Activated CD4-positive, alpha-beta T cell treated with anti-CD3 and anti-CD28 coated beads, Interleukin-2, amount 50 U/mL, for 16 hours (primary cell): ENCODE results near the gene COL9A3.

Experiments
- DNase-seq: peaks from one replicate; pipeline ENCODE4 v3.0.0-alpha.2; 2020

The COL9A3 gene

DNA sequence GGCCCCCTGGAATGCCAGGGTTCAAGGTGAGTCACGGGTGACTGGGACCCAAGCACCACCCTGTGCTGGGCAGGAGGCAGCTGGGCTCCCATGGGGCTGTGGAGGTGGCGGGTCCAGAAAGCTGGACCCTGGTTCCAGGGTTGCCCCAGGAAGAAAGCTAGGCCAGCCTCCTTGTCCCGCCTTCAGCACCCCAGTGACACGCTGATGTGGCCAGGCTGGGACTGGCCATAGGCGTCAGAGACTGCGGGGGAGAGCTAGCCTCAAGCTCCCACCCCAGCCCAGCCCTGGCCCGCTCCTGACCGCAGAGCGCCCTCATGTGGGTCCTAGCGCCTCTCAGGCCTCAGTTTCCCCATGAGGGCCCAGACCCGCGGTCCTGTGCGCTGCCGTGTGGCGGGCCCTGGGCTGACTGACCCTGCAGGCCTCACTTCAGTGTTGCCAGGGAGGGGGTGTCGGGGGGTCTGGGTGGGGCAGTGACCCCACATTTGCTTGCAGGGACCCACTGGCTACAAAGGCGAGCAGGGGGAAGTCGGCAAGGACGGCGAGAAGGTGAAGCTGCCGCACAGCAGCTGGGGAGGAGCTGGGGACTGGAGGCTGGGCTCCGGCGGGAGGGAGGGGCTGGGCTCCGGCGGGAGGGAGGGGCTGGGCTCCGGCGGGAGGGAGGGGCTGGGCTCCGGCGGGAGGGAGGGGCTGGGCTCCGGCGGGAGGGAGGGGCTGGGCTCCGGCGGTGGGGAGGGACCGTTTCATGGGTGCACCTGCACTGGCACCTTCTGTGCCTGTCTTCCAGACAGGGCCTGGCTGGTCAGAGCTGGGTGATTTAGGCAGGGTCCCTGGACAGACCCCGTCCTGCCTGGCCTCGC lies 7.9 kb downstream of the COL9A3 start:
- peak; percentile 52 for DNase-seq

DNA sequence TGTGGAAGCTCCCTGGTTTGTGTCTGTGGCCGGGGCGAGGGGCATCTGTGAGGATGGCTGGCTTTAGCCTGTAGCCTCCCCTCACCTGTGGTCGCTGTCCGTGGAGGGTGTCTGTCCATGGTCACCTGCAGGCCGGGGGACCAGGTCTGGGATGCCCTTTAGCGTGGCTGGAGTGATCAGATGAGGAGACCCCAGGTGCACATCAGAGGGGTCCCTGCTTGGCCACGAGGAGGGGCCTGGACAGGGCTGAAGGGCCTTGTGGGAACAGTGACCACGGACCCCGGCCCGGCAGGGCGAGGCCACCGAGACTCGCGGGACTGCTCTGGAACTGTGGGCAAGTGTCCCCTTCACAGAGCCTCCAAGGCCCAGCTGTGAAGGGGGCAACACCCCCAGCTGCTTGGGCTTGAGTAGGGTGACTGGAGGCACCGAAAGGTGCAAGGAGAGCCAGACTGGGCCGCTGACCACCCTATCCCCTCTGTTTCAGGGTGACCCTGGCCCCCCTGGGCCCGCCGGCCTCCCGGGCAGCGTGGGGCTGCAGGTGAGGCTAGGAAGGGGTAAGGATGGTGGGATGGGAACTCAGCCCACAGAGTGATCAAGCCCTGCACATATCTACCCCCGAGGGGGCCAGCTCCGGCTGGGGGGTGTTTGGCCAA lies 8.6 kb downstream of the COL9A3 start:
- DNase-seq, result no peak

DNA sequence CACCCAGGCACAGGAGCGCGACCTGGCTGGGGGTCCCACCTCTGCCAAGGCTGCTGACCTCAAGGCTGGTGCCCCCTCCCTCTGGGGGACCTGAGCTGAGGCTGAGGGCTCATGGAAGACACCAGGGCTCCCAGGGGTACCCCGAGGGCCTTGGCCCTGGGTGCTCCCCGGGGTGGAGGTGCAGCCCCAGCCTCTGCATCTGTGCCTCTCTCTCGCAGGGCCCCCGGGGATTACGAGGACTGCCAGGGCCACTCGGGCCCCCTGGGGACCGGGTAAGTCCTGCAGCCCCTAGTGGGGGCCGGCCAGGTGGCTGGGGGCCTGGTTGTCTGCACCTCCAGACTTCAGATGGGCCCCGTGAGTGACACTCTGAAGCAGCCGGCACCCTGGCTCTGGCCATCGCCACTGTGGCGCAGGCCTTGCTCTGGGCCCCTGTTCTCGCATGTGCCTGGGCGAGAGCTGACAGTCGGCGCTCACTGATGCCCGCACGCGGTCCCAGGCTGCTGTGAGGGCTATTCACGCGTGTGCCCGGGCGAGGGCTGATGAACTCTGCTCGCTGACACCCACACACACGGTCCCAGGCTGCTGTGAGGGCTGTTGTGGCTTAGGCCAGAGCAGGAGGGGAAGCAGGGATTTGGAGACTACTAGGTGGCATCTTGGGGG lies 9.3 kb downstream of the COL9A3 start:
- no peak for DNase-seq

DNA sequence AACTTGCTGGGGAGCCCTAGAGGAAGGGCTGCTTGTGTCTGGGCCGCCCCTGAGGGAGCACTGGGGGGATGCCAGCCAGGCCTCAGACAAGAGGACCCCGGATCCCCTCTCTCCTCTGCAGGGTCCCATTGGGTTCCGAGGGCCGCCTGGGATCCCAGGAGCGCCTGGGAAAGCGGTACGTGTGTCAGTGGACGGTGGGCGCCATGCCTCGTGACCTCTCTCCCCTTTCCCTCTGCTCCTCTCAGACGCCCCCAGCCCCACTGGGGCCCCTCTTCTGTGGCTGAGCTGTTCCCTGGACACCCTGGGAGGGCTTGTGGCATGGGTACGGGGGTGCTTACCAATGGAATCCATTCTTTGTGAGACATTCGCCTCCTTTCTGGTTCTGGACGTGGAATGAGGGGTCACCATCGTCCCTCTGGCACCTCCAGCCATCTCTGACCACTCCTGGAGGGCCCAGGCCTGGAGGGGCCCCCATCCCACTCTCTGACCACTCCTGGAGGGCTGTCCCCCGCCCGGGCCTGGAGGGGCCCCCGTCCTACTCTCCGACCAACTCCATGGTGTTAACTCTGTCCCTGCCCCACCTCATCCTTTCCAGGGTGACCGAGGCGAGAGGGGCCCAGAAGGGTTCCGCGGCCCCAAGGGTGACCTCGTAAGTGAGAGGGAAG lies 9.9 kb downstream of the COL9A3 start:
- DNase-seq, result no peak

DNA sequence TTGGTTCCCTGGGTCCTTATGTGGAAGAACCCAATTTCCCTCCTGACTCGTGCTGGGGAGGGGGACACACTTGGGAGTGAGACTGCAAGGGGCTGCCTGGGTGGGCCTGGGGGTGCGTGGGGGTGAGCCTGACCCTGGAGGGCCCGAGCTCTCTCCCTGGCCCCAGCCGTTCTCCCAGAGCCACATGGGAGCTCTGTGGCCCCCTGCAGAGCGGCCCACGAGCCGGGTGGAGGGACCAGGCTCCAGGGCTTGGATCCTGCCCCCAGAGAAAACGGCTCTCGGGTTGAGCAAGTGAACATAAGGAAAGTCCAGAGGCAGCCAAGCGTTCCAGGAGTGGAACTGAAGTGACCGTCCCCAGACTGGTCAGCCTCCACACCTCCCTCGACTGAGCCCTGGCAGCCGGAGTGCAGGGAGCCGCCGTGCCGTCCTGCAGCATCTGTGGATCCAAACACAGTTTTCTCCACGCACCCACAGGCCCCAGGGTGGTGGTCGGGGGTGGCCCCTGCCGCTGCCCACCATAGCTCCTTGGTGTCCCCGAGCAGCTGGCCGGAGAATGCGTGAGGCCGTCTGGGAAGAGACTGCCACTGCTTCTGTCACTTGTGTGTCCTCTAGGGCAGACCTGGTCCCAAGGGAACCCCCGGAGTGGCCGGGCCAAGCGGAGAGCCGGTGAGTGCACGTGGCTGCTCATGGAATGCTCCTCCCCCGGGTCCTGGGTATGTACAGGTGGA lies 10.6 kb downstream of the COL9A3 start:
- DNase-seq, result no peak

DNA sequence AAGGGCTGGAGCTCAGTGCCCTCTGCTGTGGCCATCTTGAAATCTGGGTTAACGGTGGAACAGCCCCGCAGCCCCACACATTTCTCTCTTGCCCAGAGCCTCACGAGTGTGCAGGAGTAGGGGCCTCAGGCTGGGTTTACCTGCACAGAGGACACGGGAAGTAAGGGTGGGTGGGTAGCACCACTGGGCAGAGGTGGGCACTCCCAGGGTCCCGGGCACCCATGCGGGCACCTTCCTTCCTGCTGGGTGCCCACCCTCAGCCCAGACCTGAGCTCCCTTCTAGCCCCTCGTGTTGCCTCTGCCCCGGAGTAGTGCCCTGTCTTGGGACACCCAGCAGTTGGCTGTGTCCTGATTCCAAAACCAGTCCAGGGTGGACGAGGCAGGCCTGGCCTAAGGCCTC lies 11.2 kb downstream of the COL9A3 start:
- DNase-seq, result no peak

DNA sequence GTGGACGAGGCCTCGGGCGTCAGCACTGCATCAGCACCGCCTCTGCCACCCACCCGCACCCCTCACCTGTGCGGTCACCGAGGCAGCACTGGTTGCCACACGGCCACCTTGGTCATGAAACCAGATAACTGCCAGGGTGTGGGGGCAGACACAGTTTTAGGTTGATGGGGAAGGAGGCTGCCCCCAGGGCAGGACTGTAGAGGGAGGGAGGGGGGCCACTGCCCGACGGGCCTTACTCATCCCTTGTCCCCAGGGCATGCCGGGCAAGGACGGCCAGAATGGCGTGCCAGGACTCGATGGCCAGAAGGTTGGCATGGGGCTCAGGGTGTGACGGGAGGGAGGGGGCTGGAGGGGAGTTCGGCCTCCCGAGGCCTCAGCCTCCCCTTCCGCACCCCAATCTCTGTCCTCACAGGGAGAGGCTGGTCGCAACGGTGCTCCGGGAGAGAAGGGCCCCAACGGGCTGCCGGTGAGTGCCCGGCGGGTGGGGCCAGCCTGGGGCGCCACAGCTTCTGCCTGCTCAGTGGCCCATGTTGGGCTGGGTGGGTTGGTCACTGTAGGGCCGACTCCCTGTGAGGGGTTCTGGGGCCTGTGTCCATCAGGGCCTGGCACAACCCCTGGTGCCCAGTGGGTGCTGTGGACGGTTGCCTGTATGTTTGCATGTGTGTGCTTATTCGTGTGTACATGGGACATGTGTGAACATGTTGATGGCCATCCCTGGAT lies 11.8 kb downstream of the COL9A3 start:
- no peak for DNase-seq

DNA sequence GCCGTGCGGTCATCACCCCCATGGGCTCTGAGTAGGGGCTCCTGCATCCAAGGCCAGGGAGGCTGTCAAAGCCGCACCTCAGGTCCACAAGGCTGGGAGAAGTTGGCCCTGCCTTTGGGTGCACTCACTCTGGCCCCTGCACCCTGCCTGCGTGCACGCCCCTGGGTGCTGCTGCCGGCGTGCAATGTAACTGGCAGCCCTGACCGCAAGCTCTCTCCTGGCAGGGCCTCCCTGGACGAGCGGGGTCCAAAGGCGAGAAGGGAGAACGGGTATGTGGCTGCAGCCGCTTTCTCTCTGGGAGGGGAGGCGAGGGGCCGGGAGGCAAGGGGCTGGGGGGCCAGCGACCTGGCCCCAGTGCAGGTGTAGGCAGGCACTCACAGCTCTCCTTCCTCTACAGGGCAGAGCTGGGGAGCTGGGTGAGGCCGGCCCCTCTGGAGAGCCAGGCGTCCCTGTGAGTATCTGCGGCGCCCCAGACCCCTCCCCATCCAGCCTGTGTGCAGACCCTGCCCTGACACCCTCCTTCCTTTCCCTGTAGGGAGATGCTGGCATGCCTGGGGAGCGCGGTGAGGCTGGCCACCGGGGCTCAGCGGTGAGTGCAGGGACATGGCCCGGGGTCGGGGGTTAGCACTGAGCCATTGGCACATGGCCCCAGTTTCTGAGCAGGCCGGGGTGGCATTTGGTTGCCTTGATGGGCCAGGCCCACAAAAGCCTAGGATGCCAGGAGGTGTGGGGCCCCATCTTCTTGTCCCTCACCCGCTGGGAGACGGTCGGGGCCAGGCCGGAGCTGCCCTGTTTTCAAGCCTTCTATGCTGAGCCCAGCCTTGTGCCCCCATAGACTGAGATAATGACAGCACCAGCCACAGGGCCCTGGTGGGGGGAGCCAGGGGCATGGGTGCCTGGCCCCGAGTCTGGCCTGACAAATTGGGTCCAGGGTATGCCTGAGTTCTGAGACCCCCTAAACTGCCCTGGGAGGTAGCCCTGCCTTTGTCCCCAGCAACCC lies 12.7 kb downstream of the COL9A3 start:
- no peak for DNase-seq

DNA sequence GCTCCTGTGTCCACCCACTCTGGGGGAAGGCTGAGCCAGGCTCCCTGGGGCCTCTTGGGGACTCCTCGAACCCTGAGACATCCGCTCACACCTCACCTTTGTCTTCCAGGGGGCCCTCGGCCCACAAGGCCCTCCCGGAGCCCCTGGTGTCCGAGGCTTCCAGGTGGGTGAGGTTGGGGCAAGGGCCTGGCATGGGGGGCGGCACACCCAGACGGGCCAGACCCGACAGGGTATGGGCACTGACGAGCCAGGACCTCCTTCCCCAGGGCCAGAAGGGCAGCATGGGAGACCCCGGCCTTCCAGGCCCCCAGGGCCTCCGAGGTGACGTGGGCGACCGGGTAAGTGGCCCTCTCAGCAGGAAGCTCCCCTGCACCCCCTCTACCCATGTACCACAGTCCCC lies 13.4 kb downstream of the COL9A3 start:
- no peak for DNase-seq

DNA sequence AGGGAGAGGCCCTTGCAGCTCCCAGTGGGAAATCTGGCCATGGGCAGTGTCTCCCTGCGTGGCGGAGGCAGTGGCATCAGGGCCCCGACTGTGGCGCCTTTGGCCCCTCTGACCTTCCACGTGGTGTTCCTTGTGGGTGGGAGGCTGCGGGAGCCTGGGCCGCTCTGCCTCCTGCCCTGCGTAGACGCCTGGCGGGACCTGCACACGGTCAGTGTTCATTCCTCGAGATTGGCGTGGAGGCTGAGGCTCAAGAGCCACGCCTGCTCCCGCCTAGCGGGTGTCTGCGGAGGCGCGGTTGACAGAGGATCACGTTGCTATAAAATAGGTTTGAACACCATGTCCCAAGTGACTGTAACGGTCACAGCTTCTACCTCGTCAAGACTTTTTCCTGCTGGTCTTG lies 14.0 kb downstream of the COL9A3 start:
- DNase-seq, result no peak

DNA sequence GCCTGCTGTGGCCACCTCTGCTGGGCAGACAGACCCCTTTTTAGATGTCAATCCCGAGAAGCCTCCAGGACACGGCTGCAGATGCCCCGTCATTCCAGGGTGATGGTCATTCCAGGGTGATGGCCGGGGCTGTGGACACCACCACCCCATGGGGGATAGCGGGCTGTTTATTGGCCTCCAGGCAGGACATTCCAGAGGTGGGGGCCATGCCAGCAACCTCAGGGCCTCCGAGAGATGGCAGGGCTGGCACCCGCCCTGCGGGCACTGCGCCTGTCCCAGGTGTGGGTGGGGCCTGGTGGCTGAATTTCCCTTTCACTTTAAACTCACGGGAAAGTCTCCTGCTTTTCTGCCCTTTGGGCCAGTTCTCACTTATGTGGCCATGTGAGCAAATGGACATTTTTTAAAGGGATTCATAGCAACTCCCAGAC lies 14.5 kb downstream of the COL9A3 start:
- no peak for DNase-seq

DNA sequence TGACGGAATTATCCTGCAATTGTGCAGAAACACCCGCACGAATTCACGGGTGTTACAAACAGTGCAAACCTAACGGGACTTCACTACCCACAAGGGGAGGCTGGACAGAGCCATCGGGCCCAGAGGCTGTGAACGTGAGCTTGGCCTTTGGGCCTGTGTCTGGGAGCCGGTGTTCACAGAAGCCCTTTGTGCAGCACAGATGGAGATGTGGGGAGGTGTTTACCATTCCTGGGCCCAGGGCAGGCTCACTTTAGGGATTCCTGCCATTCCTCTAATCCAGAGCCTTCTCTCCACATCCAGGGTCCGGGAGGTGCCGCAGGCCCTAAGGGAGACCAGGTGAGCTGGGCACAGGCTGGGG lies 15.0 kb downstream of the COL9A3 start:
- DNase-seq, result no peak

DNA sequence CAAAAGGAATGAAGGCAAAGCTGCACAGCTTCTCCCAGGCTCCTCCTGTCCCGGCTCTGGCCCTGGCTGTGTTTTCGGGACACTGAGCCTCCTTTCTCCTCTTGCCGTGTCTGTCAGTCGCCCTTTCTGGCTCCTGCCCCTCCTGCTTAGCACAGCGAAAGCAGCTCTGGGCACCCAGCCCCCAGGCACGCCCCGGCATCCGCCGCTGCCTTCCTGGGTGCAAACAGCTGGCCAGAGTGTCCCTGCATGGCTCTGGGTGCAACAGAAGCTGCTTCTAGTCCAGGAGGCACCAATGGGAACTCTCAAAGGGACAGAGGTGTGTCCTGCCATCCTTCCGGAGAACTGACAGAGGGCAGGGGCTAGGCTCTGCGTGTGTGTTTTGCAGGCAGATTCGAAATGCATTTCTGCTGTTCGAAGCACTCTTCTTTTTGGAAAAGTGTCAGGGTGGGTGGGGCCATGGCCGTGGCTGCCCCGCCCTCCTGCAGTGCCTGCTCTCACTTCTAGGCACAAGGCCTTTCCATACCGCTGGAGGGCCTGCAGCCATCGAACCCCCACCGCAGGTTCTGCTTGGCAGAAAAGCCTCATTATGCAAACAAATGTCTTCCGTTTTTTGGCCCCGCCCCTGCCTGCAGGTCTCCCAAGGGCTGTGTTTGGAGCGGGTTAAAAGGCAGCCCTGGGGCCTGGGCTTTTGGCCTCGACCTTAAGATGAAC lies 15.5 kb downstream of the COL9A3 start:
- DNase-seq, result no peak

DNA sequence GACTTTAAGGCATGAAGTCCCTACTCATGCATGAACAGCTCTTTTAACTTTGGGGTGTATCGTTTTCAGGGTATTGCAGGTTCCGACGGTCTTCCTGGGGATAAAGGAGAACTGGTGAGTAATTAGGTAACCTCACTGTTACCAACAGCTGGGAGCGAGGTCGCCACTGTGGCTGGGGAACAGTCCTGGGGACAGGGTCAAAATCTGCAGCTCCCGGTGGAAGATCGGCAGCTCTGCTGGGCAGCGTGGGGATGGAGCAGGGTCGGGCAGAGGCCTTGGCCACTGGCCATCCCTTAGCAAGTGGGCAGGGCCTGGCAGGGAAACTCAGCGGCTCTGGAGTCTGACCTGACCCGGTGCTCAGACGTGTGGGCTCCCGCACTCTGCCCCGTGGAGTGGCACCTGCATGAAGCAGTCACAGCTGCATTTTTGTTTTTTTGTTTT lies 16.1 kb downstream of the COL9A3 start:
- no peak for DNase-seq

DNA sequence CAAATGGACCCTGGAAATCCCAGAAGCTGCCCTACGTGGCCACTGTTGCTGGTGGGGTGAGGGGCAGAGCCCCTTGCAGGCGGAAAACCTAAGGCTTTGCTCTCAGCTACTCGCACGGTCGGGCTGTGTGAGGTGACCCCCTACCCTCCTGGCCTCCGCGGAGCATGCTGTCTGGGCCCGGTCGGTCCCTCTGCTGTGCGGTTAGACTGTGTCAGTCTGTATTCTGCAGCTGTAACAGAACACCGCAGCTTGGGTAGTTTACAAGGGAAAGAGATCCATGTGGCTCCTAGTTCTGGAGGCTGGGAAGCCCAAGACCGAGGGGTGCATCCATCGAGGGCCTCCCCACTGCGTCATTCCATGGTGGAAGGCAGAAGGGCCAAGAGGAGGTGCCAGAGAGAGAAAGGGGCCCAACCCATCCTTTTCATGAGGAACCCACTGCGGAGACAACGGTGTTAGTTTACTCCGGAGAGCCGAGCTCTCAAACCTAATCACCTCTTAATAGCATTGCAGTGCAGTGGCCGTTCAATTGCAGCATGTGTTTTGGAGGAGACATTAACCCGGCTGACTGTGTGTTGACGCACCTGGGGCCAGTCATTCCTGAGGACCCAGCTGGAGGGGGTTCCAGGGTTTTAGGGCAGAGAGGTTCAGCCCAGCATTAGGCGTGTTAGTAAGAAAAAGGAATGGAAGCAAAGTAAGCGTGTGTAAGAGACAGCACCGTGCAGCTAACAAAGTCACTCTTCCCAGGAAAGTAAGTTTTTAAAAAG lies 18.3 kb downstream of the COL9A3 start:
- DNase-seq, result no peak

DNA sequence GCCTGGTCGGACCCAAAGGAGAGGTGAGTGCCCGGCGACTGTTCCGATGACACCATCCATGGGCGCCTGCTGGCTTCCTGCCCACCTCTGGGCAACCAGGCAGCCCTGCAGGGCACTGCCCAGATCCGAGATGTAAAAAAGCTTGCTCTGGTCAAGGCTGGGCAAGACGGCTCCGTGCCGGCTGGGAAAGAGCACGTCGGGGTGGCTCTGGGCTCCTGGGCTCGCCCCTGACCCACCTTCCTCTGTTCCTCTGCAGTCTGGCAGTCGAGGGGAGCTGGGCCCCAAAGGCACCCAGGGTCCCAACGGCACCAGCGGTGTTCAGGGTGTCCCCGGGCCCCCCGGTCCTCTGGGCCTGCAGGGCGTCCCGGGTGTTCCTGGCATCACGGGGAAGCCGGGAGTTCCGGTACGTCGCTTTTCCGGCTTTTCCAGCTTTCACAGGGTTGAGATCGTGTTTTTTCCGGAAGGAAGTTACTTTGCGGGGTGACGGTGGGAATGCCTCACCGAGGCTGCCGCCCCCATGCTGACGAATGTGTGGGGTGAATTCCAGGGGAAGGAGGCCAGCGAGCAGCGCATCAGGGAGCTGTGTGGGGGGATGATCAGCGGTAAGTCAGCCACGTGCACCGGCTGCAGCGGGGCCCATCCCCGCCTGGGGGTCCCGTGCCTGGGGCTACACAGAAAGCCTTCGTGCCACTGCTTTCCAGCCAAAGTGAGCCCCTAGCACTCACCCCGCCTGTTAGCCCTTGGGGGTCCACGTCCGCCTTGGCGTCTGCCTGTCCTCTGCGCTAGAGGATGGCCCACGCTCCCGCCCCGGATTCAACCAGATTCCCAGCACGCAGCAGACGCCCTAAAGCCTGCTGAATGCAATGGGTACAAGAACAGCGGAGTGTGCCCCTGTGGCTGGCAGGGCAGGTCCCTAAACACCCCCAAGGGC lies 19.3 kb downstream of the COL9A3 start:
- no peak for DNase-seq

DNA sequence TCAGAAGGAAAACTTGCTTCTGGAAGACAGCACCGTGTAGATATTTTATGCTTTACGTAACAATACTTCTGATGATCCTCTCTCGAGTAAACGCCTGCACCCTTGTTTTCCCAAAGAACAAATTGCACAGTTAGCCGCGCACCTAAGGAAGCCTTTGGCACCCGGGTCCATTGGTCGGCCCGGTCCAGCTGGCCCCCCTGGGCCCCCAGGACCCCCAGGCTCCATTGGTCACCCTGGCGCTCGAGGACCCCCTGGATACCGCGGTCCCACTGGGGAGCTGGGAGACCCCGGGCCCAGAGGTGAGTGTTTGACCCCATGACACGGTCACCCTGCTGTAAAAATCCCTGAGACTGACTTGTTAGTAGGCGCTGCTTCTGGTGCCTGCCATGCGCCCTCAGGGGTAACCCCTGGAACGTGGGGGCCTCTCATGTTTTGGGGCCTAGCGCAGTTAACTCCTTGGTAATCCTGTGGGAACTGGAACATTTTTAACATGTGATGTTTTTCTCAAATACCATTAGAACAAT lies 20.2 kb downstream of the COL9A3 start:
- DNase-seq, result no peak

DNA sequence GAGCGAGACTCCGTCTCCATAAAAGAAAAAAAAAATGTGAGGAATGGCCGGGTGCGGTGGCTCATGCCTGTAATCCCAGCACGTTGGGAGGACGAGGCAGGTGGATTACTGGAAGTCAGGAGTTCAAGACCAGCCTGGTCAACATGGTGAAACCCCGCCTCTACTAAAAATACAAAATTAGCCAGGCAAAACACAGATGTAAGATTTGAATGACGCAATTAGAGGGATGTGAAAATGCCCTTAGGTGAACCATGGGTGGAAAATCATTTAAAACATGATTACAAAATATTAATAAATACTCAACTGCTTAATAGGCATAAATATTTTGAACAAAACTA lies 20.9 kb downstream of the COL9A3 start:
- no peak for DNase-seq
